Neural crest cell (in vitro differentiated cells): ENCODE measurements around the gene MYCN. TPM values are rescaled to one million over a fixed set of nuclear protein-coding genes. Genes with fewer than 3 reads are reported as not detected.

ENCODE experiments used
- DNase-seq: peaks from one replicate; pipeline ENCODE4 v3.0.0; 2021; ENCODE audit warnings: low read depth, mixed read lengths, low spot score
- H3K27ac Mint-ChIP-seq: one replicate; pipeline ENCODE4 v1.8.0; 2021; ENCODE audit warnings: mild to moderate bottlenecking, mixed read lengths; ENCODE audit not compliant: unreplicated experiment
- H3K27me3 Mint-ChIP-seq: 2 replicates; pipeline ENCODE4 v1.8.0; 2021; ENCODE audit warnings: low read depth, mild to moderate bottlenecking, mixed read lengths
- H3K36me3 Mint-ChIP-seq: 2 replicates; pipeline ENCODE4 v1.8.0; 2021; ENCODE audit warnings: low read depth, mild to moderate bottlenecking, mixed read lengths
- H3K4me1 Mint-ChIP-seq: 2 replicates; pipeline ENCODE4 v1.8.0; 2021; ENCODE audit warnings: mixed read lengths
- H3K4me3 Mint-ChIP-seq: one replicate; pipeline ENCODE4 v1.8.0; 2021; ENCODE audit warnings: mild to moderate bottlenecking, mixed read lengths
- H3K9me3 Mint-ChIP-seq: 2 replicates; pipeline ENCODE4 v1.8.0; 2021; ENCODE audit warnings: mixed read lengths
- total RNA-seq: library from RNA; stranded (reverse); gene quantifications from 2 replicates; pipeline ENCODE4 v1.2.1, GENCODE V29; 2021
- TF ChIP-seq, protein P1 (sequence below): fragments of 200-600 bp; sonication (generic); conservative IDR thresholded peaks from 2 replicates; pipeline ENCODE4 v1.5.0; 2021; ENCODE audit warnings: antibody characterized with exemption, mild to moderate bottlenecking

The MYCN gene
- total RNA-seq, 1 donor from 2014 or later, result 144 TPM

DNA sequence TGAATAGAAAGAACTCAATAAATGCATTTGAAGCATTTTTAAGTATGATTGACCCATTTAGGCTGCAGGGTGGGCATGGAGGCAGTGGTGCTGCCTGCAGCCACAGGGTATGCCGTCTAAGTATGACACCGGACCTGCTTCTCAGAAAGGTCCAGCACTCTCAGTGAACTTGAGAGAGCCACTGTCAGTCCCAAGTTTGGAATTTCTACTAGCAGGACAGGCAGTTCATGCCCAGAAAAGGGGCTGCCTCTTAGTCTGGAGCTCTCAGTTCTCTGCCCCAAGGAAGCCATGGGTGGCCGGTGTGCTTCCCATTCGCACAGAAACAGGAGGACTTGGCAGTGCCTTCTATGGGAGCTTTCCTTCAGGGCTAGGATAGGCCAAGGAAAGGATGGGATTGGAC is 24.0 kb upstream of the MYCN start:
- H3K36me3 Mint-ChIP-seq, result no peaks in the 10 kb centered on the region
- TF ChIP-seq, protein P1, sequence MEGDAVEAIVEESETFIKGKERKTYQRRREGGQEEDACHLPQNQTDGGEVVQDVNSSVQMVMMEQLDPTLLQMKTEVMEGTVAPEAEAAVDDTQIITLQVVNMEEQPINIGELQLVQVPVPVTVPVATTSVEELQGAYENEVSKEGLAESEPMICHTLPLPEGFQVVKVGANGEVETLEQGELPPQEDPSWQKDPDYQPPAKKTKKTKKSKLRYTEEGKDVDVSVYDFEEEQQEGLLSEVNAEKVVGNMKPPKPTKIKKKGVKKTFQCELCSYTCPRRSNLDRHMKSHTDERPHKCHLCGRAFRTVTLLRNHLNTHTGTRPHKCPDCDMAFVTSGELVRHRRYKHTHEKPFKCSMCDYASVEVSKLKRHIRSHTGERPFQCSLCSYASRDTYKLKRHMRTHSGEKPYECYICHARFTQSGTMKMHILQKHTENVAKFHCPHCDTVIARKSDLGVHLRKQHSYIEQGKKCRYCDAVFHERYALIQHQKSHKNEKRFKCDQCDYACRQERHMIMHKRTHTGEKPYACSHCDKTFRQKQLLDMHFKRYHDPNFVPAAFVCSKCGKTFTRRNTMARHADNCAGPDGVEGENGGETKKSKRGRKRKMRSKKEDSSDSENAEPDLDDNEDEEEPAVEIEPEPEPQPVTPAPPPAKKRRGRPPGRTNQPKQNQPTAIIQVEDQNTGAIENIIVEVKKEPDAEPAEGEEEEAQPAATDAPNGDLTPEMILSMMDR, result no peak
- DNase-seq, result no peak
- no peaks in the 10 kb centered on the region for H3K9me3 Mint-ChIP-seq
- H3K27ac Mint-ChIP-seq, result no peak overlapping the region
- no peak overlapping the region for H3K4me3 Mint-ChIP-seq
- H3K4me1 Mint-ChIP-seq, result peaks cover 22% of the 10 kb centered on the region
- H3K27me3 Mint-ChIP-seq, result no peaks in the 10 kb centered on the region

DNA sequence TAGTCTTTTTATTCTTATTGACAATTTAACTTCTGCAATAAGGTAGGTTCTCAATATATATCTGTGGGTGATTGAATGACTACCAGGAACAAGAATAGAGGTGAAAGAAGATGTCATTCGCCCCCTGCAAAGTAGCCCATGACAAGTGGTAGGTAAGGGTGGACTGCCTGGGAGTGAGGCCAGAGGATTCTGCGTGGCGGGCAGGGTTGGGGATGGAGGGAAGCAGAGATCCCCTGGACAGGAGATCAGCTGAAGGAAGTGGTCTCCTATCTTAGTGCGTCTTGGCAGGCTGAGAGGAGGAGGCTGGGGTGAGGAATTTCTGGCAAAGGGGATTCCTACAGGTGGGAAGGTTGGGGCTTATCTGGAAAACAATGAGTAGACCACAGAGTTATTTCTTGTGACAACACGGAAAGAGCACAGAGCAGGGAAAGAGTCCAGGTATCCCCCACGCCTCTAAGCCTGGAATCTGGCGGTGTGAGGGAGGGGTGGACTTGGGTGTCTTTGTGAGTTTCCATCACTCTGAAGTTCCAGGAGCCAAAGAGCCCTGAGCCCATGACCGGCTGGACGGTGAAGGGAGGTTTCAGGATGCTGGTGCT is 21.5 kb upstream of the MYCN start:
- Mint-ChIP-seq H3K4me3 (no peak overlapping the region), H3K9me3 (no peaks in the 10 kb centered on the region), H3K36me3 (no peaks in the 10 kb centered on the region), H3K4me1 (peaks cover 19% of the 10 kb centered on the region), H3K27ac (no peak overlapping the region), H3K27me3 (no peaks in the 10 kb centered on the region)
- TF ChIP-seq, protein P1, result no peak
- no peak for DNase-seq

DNA sequence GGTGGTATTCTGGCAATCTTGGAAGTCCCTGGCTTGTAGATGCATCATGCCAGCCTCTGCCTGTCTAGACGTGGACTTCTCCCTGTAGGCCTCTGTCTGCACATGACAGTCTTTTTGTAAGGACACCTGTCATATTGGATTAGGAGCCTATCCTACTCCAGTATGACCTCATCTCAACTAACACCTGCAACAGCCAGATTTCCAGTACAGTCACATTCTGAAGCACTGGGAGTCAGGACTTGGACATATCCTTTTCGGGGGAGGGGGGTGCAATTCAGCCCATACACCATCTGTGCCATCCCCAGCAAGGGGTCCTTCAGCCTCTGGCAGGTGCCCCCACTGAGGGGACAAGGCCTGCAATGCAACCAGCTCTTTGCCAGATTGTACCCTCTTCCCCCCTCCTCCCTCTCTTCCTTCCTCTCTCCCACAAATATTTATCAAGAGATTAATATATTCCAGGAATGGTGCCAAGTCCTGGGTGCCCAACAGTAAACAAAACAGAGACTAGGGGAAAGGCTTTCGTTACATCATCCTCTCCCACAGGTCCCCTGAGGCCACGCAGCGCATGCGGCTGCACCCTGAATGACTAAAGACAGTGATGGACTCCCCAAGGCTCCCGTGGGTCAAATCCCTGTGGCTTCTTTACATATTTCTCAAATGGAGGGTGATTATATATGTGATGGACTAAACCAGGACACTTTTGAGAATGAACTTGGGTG is 20.5 kb upstream of the MYCN start:
- no peak overlapping the region for H3K27ac Mint-ChIP-seq
- H3K4me1 Mint-ChIP-seq, result peaks cover 19% of the 10 kb centered on the region
- H3K4me3 Mint-ChIP-seq, result no peak overlapping the region
- H3K9me3 Mint-ChIP-seq, result no peaks in the 10 kb centered on the region
- TF ChIP-seq, protein P1, result no peak
- H3K27me3 Mint-ChIP-seq, result no peaks in the 10 kb centered on the region
- no peak for DNase-seq
- H3K36me3 Mint-ChIP-seq, result no peaks in the 10 kb centered on the region

DNA sequence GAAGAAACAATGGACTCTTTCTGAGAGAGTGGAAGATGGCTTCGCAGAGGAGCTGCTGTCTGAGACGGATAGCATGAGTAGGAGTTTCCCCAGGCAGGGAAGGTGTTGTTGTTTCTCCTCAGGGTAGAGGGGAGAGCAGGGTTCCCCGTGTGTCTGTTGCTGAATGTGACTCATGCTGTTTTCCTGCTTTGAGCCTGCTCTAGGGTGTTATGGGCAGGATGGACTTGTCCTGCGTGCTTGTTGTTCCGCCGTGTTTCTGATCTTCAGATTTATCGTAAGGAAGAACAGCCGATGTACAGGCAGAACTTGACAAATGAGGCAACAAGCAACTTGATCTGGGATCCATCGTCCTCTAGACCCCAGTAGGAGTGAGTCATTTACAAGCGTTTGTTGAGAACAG is 19.7 kb upstream of the MYCN start:
- H3K4me3 Mint-ChIP-seq, result no peak overlapping the region
- H3K9me3 Mint-ChIP-seq, result no peaks in the 10 kb centered on the region
- H3K27me3 Mint-ChIP-seq, result no peaks in the 10 kb centered on the region
- peaks cover 19% of the 10 kb centered on the region for H3K4me1 Mint-ChIP-seq
- H3K27ac Mint-ChIP-seq, result peak overlapping the region; percentile 20
- DNase-seq, result no peak
- TF ChIP-seq, protein P1, result no peak
- no peaks in the 10 kb centered on the region for H3K36me3 Mint-ChIP-seq

DNA sequence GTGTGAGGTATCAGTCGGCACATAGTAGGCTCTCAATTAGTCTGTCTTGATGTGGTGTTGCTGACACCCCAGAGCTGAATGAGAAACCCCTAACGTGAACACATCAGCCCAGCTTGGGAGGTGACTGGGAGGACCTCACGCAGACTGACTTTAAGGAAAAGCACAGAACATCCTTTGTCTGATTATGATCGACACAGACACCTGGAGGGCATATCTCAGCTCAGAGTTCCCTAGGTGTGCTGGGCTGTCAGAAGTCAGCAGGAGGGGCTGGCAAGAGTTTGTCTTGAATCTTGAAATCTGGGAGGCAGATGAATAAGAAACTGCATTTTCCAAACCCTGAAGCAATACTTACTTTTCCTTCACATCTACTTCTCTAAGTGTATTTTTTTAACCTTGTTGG is 16.8 kb upstream of the MYCN start:
- no peak for DNase-seq
- no peaks in the 10 kb centered on the region for H3K36me3 Mint-ChIP-seq
- H3K27ac Mint-ChIP-seq, result no peak overlapping the region
- H3K27me3 Mint-ChIP-seq, result no peaks in the 10 kb centered on the region
- H3K4me3 Mint-ChIP-seq, result no peak overlapping the region
- TF ChIP-seq, protein P1, result no peak
- peaks cover 22% of the 10 kb centered on the region for H3K4me1 Mint-ChIP-seq
- no peaks in the 10 kb centered on the region for H3K9me3 Mint-ChIP-seq
